DMS53 treated with DMSO at 0.1 percent for 48 hours (cell line): Measurements from ENCODE around the gene REST.

ENCODE experiments used
- DNase-seq: peaks from one replicate; lab custom pipeline; 2025; ENCODE audit not compliant: unreplicated experiment; lab: John Stamatoyannopoulos, UW

REST gene

DNA sequence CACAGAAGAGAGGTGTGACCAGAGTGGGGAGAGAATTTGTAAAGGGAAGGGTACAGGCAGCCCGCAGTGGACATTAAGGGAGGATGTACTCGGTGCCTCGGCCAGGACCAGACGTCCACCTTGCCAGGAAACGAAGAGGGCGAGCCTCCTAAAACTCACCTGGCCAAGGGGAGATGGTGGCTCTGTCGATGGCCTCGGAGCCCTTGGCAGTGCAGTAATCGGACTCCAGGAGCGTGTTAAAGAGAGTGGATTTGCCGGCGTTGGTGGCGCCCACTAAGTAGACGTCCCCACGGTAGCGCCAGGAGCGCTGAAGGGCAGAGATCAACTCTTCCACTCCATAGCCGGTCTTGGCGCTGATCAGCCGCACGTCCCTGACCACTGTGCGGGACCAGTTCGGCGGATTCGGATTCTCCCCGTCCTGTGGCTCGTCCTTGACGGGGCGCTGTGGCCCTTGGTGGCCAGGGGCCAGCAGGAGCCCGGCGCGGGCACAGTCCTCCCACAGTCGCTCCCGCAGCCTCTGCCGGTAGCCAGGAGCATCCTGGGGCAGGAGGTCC lies 68.7 kb downstream of the REST start:
- no peak for DNase-seq

DNA sequence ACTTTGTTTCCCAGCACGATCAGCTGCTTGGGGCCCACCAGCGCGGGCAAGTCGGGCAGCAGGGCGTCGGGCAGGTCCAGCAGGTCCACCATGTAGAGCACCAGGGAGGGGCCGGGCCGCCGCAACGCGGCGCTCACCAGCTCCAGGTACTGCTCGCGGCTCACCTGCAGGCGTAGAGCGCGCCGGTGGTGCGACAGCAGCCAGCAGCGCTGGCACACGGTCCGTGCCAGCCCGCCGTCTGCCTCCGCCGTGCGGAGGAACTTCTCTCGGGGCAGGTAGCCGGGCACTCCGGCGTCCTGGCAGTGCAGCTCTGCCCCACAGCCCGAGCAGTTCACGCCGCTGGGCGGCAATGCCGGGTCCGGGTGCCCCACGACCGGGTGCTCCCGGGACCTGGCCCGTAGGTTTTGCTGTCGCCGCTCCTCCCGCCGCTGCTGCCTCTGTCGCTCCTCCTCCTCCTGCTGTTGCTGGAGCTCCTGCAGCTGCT lies 69.2 kb downstream of the REST start:
- DNase-seq, result peak; percentile 22

DNA sequence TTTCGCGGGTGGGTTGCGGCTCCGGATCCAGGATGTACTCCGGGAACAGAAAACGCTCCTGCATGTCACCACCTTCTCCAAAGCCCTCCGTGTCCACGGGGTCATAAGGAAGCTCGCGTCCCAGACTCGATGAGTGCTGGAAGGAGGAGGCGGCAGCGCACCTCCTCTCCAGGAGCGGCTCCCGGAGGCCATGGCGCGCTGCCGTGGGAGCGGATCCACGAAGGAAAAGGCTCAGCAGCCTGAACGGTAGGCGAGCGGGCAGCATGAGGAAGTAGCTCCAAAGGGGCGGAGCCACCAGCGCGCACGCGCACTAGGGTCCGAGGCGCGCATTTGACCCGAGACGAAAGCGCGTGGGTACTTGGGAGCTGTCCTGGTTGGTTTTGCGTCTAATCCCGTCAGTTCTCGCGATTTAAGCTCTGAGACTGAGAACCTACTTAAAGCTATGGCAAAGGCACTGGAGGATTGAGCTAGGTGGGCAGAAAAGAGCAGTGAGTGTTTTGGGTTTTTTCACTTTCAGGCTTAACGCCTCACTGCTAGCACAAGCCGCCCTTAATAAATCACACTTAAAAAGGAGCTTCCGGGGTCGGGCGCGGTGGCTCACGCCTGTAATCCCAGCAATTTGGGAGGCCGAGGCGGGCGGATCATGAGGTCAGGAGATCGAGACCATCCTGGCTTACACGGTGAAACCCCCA lies 69.8 kb downstream of the REST start, which contains the start of gene NOA1:
TSS of gene NOA1 (minus strand) at position 286 of the 692 bp plus-strand sequence. CDS start at position 265, 21 bp downstream.
- peak; percentile 89 for DNase-seq

DNA sequence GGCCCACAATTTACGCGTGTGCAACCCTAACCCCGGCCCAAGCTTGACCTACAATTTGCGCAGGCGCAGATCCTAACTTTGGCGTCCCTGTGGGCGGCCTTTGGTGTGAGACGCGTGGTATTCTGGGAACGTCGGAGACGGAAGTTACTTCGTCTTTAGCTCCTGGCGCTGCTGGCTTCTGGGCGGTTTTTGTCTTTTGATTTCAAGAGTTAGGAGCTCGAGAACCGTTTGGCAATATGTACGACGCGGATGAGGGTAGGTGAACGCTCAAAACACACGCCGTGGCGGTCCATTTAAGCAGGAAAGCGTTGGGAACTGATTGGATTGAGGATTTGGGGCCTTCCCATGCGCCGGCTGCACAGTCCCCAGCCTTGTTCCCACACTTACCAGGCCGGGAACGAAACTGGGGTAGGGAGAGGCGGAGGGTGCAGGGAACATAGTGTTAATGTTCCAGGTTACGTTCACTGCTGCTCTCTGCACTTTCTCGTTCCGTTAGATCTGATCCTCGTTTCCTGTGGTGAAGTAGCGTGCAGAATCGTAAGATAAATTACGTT lies 71.1 kb downstream of the REST start, which contains the start of gene POLR2B:
TSS of gene POLR2B (plus strand) at position 147 of the 554 bp plus-strand sequence. CDS start at position 237, 90 bp downstream.
- peak; percentile 92 for DNase-seq

DNA sequence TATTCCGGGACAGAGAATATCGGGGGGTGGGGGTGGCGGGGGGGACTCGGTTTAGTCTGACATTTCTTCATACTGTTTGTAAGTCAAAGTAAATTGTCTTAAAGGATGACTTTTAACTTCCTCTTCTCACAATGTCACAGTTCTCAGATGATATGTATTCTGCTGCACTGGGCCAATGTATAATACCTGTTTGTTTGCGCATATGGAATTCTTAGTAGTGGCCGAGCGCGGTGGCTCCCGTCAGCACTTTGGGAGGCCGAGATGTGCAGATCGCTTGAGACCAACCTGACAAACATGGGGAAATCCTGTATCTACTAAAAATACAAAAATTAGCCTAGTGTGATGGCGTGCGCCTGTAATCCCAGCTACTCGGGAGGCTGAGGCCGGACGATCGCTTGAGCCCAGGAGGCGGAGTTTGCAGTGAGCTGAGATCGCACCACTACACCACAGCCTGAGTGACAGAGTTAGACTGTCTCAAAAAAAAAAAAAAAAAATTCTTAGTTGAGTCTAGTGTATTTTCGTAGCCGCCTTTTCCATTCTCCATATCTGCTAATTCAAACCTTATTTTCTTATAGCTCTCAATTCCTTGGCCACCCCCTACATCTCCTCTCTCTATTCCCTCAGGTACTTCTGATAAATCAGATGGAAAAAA lies 71.8 kb downstream of the REST start:
- DNase-seq, result no peak

DNA sequence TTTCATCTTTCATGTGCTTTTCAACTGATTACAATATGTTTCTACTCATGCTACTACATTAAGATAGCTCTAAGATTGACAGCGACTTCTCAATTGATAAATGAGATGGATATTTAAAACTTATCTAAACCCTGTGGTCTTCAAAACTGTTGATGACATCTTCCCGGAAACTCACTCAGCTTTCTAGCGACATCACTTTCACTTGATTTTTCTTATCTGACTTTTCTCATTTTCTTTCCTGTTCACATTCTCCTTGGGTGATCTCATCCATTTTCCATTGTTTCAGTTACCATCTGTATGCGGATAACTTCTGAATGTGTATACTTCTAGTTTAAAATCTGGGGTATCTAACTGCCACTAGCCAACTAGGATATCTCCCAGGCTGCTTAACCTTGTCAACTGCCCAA lies 74.1 kb downstream of the REST start:
- DNase-seq, result no peak

DNA sequence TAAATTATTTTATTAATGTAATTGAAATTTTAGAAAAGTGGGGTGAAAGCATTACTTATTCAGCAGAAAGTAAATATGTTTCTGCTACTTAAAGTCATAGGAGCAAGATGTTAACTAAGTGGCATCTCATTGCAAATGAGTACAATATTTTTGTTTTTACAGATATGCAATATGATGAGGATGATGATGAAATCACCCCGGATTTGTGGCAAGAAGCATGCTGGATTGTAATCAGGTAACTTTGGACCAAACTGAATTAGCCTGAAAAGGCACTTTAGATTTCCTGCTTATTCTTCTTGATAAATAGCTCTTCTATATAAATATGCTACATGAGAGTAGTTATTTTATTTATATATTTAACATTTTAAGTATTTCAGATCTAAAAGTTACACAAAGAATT lies 78.5 kb downstream of the REST start:
- DNase-seq, result no peak

DNA sequence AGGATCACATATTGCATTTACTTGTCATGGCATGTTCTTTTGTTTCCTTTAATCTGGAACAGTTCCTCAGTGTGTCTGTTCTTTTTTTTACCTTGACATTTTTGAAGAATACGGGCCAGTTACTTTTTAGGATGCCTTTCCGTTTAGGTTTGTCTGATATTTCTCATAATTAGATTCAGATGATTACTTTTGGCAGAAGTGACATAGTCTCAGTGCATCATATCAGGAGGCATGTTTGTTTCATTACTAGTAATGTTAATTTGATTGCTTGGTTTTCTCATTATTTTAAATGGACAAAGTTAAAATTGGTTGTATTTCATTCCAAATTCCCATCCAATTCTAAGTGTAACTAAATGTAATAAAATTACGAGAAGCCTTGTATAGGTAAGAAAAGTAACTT lies 79.3 kb downstream of the REST start:
- no peak for DNase-seq

DNA sequence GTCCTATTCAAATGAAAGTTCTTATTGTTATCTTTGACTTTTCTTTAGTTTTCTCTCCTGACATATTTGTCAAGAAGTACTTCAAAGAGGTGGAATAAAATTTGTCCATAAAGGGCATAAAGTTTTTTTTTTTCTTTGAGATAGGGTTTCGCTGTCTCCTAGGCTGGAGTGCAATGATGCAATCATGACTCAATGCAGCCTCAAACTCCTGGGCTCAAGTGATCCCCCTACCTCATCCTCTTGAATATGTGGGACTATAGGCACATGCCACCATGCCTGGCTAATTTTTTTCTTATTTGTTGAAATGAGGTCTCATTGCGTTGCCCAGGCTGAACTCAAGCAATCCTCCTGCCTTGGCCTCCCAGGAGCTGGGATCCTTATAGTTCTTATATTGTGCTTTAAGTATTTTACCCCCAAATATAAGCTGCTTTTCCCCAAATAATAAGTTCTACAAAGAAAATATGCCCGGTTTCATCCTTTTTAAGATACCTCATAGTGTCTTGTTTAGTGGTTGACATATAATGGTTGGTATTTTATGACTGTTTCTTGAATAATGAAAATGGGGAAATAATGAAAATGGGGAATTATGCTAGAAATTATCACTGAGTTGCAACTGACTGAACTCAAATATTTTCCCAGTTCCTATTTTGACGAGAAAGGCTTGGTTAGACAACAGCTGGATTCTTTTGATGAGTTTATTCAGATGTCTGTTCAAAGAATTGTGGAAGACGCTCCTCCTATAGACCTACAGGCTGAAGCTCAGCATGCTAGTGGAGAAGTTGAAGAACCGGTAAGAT lies 82.6 kb downstream of the REST start:
- no peak for DNase-seq

DNA sequence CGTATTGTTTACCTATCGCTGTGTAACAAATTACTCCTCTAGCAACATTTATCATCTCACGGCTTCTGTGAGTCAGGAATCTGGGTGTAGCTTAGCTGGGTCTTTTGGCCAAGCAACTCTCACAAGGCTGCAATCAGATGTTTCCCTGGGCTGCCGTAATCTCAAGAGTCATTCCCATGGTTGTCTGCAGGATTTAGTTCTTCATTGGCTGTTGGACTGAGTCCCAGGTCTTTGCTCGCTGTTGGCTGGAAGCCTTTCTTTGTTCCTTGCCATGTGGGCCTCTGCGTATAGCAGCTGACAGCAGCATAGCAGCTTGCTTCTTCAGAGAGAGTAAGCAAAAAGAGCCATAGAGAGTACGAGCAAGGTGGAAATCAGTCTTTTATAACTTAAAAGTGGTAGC lies 87.8 kb downstream of the REST start:
- no peak for DNase-seq

DNA sequence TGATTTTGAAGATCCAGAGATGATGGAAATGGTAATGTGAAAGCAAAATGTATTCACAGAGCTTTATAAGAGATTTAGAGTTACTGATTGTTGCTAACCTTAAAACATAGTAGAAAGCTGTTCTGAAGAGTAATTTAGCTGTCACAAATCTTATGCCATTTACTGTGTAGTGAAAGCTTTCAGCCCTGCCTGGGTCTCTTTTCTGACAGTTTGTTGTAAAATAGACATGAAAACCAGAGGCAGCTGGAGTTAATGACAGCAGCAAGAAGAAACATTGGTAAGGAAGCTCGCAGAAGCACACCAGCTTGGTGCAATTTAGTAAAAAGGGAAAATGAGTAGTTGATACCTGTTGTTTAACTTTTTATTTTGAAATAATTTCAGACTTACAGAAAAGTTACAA lies 92.1 kb downstream of the REST start:
- DNase-seq, result no peak

DNA sequence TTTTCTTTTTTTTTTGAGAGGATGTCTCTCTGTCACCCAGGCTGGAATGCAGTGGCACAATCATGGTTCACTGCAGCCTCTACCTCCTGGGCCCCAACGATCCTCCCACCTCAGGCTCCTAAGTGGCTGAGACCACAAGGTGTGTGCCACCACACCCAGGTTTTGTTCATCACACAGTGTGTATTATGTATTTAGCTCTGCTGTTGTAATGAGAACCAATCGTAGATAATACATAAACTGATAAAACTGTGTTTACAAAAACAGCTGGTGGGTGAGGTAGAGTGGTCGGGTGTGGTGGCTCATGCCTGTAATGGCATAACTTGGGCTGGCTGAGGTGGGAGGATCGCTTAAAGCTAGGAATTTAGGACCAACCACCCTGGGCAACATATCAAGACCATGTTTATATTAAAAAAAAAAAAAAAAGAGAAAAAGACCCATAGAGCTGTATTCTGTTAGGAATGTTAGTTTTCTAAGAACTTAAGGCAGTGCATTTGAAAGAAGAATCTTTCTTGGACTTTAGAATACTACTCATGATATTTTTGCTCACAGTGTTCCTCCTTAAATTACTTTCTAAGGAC lies 105.9 kb downstream of the REST start:
- DNase-seq, result no peak
